ENCODE data around the gene AGRN.

The AGRN gene

GRCh38 chr1:1082776-1083415, 63.0 kb downstream of the AGRN start:
- DNase-seq, result peak in 1 of 5 donors; percentile 1

DNA sequence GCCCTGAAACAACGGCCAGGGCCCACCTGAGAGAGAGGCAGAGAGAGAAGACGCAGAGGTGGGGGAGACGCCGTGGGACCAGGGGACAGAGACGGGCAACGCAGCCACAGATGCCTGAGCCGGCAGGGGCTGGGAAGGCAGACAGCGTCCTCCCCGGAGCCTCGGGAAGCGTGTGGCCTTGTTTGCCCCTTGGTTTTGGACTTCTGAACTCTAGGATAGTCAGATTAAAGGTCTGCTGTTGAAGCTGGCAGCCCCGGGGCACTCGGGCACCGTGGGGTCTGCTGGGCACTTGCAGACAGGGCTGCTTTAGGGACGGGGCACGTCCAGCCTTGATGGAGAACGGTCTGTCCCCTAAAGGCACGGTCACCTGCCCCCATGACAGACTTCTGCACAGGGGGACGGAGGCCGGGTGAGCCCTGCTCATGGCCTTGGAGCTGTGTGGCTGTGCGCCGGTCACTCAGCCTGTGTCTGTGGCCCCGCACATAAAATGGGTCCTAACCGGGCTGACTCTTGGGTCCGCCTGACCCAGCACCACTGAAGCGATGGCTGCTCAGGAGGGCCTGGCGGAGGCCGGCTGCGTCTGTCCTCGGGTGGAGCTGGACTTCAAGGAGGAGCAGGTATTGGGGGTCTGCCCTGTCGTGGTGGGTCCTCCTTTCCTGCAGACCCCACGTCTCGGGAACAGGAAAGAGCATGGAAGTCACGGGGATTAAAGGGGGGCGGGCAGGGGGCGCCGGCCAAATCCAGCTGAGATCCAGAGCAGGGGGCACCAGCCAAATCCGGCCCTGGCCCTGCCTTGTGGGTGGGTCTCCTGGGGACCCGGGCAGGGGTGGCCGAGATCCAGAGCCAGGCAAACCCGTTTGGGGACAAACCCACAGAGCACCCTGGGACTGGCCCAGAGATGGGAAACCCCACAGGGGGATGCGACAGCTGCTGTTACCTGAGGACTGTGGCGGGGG, 63.8 kb downstream of the AGRN start:
- DNase-seq, result no peak

- DNase-seq, result no peak
Measured at GRCh38 chr1:1084372-1085170, 64.7 kb downstream of the AGRN start.

DNA sequence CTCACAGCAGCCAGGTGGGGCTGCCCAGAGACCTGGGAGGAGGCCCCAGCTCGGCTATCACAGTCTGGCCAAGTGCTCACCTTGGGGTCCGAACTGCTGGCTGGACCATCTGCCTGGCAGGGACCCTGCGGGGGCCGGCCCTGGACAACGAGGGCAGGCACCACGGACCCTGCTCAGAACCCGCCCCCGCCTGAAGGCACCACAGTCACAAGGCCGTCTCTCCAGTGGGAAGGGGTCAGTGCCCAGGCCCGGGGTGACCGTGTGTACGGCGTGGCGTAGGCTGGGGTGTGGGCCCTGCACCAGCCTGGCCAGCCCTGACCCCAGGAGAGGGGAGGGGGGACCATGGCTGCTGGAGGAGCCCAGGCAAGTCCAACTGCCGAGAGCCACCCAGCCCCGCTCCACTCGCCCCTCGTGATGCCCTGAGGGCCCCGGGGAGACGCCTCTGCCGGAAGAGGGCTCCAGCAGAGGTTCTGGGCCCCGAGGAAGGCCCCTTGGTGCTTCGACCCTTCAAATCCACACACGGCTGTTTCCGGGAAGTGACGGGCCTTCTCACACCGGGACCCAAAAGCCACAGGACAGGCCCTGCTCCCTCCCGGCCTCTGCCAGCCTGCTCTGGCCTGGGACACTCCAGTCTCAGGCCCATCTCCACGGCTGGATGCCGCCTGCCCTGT, 65.4 kb downstream of the AGRN start:
- DNase-seq, result no peak

GRCh38 chr1:1085911-1086841, 66.3 kb downstream of the AGRN start:
- peak in 1 of 5 donors; percentile 1 for DNase-seq

DNA sequence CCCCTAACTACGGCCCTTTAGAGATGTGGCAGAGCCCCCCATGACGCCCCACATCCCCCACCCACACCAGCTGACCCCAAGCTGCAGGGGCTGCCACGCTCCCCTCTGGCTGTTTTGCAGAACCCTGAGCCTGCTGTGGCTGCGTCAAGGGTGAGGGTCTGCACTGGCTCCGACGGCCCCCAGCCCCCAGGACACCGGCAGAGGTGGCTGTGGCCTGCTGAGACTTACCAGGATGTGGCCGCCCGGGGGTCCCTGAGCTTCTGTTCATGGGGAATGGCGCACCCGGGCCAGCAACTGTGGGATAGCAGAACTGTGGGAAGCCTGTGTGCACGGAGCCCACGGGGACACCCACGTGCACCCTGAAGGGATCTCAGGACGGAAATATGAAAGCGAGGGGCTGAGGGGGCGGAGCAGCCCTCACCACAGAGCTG, 67.0 kb downstream of the AGRN start:
- no peak for DNase-seq

- DNase-seq, result no peak
Measured at GRCh38 chr1:1087351-1088028, 67.6 kb downstream of the AGRN start.

DNA sequence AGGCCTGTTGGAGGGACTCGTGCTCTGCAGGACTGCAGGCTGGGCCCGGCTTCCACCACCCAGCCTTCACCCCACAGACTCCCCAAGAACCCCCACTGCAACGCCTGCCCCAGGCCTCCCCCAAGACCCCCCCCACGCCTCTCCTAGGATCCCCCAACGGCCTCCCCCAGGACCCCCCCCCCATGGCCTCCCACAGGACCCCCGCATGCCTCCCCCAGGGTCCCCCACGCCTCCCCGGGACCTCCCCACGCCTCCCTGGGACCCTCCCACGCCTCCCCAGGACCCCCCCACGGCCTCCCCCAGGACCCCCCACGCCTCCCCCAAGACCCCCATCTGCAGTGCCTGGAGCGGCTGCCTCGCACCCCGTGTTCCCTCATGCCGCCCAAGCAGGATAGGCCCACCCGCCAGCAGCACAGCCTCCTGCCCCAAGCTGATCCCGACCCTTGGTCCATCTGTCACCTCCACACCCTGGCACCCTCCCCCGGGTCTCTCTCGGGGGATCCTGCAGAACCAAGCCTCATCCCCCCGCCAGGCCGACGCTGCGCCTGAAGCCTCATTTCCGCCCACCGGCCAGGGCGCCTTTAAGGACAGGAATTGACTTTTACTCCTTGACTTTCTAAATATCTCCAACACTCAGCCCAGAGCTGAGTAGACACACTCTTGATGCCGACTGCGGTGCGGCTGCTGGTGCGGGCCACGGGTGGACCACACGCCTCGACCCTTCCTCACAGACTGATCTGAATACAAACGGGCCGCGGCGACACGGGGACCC, 68.3 kb downstream of the AGRN start:
- DNase-seq, result no peak

DNA sequence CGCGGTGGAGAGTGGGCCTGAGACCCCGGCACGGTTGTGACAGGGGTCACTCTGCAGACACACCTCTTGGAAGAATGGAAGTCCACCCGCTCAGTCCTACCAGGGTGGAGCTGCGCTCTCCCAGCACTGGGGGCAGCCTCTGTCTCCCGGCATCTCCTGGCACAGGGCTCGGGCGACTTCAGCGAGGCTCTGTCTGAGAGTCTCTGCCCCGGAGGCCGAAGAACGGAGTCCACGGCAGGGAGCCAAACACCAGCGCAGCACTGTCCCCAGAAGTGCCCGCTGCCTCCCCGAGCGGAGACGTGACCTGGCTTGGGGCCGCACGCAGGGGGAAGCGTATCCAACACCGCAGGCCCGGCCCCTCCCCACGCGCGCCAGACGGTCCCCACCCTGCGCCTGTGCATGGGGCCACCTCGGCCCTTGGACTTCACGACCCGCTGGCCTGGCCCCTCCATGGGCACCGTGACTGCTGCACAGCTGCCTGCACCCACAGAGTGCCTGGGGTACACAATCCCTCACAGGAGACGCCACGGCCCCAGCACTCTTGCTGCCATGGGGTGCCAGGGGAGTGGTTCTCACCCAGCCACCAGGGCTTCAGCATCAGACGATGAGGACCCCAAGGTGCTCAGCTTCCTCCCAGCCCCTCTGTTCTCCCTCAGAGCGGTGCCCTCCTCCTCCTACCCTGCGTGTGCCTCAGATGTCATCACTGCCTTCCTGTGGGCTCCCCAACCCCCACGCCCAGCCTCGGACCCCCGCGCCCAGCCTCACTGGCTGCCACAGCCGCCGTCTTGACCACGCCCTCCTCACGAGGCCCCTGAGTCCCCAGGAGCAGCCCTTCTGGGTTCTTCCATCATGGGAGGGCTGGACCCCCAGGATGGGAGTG, 69.1 kb downstream of the AGRN start:
- DNase-seq, result no peak

DNA sequence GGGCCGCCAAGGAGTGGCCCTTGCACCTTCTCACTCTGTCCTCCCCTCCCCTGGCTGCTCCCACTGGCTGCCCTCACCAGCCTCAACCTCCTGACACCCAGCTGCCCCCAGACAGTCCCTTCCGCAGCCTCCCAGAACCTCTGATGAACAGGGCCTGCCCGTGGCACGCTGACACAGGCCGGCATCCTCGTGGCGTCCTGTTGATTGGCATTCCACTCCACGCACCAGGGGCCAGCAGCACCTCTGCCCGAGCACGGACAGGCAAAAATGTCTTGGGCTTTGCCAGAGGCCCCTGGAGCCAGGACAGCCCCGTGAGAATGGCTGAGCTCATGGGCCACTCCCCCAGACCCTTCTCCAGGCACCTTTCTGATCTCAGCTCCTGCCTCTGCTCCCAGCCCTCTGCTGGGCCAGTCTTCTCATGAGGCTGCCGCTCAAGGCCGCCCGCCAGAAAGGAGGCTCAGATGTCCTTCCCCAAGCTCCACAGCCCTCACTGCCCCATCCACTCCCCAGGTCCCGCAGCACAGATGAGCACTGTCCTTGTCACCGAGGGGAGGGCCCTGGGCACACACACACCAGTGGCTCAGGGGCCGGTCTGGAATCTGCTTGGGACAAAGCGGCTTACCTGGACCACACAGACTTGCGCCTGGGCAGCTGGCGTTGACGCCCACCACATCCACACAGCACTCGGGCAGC, 70.0 kb downstream of the AGRN start:
- DNase-seq, result no peak

DNA sequence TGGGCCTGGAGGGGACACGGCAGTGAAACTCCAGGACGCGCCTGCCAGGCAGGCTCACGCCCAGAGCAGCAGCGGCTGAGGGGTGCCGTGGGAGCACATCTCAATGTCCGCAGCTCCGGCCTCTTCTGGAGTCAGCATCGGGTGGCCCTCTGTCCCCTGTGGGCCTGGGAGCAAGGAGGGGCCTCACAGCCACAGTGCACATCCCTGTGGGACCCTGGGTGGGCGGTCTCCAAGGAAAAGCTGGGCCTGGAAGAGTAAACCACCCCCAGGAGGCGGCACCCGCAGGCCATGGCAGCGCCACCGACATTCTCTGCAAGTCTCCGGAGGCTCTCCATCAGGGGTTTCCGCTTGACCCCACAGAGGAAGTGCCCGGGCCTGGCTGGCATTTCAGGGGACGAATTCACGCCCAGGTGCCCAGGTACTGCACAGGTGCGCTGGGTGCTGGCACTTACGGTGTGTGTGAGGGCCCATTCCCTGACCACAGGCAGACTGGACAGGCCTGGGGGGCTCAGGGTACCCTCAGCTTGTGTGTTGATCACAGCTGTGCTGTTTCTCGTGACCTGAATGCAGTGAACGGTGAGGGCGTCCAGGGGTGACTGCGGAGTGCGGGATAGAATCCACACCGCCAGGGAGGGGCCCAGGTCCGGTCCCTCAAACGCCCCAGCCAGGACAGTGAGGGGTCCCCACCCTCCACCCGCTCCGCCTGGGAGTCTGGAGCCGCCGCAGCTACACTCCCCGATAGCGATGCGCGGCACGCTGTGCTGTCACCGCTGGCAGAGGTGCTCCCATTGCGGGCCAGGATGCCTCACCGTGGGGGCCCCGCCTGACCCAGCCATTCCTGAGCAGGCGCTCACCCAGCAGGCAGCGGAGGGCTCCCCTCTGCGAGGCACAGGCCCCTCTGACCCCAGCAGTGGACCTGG, 70.8 kb downstream of the AGRN start:
- DNase-seq, result no peak

DNA sequence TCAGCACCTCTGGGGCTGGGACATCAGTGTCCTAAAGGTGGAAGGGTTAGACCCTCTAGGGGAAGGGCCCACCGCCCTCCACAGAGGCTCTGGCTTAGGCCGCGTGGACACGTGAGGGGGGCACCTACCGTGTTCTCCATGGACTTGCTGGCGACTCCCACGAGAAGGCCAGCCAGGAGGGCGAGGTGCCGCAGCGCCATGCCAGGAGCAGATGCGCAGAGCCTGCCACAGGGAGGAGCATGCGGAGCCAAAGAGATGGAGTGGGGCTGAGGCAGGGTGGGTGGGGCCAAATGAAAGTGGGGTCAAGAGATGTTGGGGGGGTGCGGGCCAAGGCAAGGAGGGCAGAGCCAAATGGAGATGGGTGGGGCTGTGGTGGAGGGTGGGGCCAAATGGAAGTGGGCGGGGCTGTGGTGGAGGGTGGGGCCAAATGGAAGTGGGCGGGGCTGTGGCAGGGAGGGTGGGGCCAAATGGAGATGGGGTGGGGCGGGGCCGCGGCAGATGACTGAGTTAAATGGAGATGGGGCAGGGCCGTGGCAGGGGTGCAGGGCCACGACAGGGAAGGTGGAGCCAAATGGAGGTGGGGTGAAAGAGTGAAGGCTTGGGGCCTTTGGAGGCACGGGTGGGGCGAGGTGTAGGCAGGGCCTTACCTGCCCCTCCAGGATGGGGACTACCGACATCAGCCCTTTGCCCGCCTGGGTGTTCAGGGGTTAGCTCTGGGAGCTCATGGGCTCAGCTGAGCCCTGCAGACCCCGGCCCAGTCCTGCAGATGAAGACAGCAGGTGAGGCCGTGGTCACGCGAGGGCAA, 71.6 kb downstream of the AGRN start:
- DNase-seq, result no peak

DNA sequence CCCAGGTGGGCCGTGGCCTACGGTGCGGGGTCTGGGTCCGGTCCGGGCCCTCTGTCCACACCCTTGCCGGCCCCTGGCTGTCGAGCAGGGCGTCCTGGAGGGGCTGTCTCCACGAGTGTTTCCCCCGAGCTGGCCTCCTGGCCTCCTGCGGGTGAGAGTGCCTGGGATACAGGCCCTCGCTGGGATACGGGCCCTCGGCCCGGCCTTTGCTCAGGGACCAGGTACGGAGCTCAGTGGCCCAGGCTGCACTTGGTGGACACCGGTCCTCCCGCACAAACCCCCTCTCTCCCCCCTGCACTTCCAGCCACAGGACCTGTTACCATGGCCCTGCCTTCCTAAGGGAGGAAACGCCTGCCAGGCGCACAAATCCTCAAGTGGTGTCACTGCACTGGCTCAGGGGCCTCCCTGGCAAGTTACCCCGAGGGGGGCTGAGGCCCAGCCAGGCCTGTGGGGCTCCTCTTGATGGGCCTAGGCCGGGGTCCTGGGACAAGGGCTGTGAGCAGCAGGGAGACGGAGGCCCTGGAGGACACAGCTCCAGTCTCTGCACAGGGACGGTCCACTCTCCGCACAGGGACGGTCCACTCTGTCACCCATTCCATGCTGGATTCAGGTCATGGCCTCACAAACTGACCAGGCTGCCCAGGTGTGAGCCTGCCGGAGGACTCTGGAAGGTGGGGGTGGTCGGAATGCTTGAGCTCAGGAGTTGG, 72.4 kb downstream of the AGRN start:
- no peak for DNase-seq

DNA sequence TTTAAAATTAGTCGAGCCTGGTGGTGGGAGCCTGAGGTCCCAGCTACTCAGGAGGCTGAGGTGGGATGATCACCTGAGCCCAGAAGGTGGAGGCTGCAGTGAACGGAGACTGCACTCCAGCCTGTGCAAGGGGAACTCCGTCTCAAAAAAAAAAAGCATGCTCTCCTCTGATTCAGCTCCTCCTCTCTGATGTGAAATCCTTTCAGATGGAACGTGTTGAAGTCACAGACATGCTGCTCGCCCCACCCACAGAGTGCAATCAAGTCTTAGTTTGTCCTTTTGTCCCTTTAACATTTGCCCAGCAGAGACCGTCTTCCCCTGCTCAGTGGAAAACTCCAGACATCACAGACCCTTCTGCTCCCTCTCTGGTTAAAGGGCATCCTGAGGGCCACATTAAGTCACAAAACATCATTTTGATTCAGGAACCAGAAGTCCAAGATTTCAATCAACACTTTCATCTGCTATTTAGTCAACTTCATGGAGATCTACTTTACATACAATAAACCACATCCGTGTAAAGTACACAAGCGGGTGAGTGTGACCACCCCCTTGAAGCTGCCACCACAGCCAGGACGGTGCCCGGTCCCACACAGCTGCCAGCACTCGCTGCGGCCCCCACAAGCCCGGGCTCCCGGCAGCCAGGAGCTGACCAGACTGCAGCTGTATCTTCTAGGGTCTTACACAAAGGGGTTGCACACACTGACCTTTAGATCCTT, 73.1 kb downstream of the AGRN start:
- no peak for DNase-seq

DNA sequence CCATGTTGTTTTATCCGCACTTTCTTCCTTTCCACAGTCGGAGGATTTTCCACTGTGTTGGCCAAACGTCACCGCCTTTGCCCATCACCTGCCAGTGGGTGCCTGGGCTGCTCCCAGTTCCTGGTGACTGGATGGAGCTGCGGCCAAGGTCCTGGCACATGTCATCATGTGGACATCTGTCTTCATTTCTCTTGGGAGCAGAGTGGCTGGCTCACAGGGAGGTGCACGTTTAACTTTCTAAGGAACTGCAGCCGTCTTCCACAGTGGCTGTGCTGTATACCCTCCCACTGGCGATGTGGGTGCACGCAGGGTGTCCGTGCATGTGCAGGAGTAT, 73.7 kb downstream of the AGRN start:
- no peak for DNase-seq
